ENCODE measurements around the gene ANKRD33.
A peak's percentile ranks its signal among the peaks of the same experiment; 100 is the strongest.

Gene ANKRD33, protein sequence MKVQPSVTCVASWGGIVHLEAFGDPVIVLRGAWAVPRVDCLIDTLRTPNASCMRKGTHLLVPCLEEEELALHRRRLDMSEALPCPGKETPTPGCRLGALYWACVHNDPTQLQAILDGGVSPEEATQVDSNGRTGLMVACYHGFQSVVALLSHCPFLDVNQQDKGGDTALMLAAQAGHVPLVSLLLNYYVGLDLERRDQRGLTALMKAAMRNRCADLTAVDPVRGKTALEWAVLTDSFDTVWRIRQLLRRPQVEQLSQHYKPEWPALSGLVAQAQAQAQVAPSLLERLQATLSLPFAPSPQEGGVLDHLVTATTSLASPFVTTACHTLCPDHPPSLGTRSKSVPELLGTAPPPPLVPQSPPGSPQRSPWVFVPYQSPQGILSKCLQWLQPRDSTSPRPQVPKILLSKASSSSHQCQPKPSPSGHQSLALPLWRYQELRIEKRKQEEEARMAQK

DNA sequence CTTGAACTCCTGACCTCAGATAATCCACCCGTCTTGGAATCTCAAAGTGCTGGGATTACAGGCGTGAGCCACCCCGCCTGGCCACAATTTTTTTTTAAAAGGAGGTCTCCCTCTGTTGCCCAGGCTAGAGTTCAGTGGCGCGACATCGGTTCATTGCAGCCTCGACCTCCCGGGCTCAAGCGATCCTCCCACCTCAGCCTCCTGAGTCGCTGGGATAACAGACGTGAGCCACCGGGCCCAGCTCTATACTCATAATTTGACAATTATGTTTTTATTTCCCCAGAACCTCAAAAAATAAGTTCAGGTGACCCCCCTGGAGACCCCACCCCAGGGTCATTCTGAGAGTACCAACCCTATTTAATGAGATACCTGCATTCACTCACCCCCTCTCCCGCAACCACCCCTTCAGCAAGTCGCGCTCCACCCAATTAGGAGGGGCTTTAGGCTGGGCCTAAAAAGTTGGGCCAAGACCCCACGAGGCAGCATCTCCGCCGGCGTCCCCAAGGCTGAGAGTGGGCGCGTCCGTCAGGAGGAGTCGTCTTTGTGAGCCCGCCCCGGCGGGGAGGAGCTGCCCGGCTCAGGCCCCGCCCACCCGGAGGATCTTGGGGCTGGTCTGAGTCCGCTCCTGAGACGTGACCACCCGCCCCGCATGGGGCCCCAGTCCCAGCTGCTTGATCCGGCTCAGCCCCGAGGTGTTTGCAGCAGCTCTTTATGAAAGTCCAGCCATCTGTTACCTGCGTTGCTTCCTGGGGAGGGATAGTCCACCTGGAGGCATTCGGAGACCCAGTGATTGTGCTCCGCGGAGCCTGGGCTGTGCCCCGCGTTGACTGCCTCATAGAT lies at the start of gene ANKRD33:
Gene ANKRD33 (plus strand): TSS at position 628 of the 840 bp plus-strand sequence. CDS start 84 bp downstream, at position 712.
- no peak for DNase-seq (ENCODE audit: low read depth in 2 of 2)

DNA sequence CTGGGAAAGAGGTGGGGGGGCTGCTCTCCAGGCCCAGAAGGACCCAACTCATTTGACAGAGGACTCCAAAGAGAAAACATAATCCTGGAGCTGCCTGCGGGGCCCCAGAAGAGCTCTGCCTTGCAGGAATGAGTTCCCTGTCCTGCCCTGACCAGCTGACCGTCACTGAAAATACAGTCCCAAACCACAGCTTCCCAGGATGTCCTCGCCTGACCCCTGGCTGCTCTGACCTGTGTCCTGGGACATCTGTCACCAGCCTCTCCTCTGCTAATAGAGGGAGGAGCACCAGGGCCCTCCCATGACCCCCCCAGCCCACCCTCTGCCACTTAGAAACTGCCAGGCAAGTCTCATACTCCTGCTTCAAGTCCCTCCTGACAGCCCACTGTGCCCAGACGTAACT lies 49.1 kb upstream of the ANKRD33 start:
- DNase-seq (ENCODE audit: low read depth in 2 of 2): no peak

DNA sequence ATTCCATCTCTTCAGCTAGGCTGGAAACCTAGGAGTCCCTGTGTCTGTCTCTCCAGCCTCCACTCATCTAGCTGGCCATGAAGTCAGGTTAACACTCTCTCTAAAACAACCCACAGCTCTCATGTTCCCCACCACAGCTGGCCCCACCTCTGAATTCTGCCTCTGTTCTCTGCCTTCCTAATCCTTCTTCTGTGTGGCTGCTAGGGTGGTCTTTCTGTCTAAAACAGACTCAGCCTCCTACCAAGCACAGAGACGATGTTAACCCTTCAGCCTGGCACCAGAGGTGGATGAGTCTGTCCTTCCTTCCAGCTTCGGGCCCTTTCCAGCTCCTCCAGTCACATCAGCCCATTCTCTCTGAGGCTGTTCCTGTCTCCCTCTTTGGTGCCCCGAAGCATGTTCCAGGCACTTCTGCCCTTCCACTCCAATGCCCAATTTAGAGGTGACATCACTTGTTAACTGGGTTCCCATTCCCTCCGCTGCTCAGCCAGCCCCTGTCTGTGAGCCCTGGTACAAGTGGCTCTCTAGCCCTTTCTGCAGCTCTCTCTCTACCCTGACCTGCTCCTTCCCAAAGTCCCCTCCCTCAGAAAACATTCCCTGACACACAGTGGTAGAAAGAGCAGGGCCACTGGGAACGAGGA lies 48.5 kb upstream of the ANKRD33 start:
- DNase-seq (ENCODE audit: low read depth in 2 of 2): no peak

DNA sequence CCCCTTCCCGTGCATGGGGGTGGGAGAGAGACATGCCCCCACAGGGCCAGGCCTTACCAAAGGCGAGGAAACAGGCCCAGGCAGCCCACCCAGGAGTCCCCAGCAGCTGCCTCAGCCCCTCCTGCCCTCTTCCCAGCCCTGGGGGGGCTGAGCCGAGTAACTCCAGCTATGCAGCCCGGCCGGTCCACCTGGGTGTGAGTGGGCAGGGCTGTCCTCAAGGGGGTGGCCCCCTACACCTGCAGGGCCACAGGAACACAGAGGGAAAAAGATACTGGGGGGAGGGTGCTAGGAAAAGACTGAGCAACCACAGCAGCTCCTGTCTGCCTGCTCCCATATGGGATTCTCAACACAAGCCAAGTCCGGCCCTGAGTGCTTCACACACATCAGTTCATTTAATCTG lies 46.9 kb upstream of the ANKRD33 start:
- no peak for DNase-seq (ENCODE audit: low read depth in 2 of 2)

DNA sequence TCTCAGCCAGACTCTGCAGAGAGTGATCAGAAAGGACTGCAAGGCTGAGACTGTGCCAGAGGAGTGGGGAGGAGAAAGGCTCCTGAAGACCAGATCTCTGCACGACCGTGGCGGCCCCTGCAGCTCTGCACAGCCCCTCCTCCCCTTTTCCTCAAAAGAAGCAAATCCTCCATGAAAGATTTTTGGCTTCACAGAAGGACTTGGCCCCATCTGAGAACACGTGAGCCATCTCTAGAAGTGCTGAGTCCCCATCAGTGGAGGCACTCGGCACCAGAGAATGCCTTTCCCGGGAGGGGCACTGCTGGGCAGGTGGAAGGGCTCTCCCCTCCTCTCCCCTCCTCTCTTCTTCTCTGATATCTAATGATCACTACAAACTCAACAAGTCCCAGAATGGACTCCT lies 46.2 kb upstream of the ANKRD33 start:
- no peak for DNase-seq (ENCODE audit: low read depth in 2 of 2)

DNA sequence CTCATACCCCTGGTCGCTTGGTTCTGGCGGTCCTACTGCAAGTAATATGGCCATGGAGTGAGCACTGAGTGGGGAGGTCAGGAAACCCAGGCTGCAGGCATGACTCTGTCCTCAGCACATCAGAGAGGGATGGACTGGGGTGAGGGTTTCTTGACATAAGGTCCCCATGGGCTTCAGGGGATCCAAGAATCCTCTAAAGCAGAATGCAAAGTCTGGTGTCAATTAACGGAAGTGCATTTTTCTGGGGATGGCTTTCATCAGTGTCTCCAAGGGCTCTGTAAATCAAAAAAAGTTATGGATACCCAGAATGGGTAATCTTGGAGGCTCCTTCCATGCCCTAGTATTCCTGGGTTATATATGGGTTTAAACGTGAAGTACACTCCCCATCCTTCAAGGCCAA lies 43.0 kb upstream of the ANKRD33 start:
- no peak for DNase-seq (ENCODE audit: low read depth in 2 of 2)

DNA sequence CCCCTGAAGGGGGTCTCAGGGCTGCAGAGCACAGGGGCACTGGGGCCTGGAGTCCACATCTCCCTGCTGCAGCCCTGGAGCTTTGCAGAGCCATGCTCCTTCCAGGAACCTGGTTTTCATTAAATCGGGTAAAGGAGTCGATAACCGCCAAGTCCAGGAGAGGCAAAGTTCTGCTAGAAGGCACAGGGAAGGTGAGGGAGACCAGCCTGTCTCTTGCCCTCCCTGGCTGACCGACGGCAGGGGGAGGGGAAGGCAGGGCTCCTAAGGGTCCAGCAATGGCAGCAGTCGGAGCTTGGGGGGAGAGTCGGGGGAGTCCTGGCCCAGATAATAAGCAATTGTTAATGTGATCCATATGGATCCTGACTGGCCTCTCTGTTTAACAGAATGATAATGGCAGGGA lies 42.4 kb upstream of the ANKRD33 start:
- DNase-seq (ENCODE audit: low read depth in 2 of 2): no peak

DNA sequence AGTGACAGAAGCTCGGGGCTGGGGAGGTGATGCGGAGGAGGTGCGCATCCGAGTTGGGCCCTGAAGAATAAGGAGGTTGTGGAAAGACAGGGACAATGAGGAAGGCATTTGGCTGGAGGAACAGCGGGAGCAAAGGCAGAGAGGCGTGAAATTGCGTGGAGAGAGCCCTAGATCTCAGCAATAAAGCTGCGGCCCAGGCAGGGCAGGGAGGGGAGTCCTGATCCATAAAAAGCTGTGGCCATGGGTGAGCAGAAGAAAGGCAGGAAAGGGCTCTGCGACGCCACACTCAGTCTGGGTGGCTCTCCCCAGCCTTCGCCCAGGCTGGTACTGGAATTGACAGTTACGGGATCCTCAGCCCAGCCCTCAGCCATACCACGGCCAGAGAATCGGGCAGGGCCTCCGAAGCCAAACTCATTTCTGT lies 41.6 kb upstream of the ANKRD33 start:
- DNase-seq (ENCODE audit: low read depth in 2 of 2): no peak

DNA sequence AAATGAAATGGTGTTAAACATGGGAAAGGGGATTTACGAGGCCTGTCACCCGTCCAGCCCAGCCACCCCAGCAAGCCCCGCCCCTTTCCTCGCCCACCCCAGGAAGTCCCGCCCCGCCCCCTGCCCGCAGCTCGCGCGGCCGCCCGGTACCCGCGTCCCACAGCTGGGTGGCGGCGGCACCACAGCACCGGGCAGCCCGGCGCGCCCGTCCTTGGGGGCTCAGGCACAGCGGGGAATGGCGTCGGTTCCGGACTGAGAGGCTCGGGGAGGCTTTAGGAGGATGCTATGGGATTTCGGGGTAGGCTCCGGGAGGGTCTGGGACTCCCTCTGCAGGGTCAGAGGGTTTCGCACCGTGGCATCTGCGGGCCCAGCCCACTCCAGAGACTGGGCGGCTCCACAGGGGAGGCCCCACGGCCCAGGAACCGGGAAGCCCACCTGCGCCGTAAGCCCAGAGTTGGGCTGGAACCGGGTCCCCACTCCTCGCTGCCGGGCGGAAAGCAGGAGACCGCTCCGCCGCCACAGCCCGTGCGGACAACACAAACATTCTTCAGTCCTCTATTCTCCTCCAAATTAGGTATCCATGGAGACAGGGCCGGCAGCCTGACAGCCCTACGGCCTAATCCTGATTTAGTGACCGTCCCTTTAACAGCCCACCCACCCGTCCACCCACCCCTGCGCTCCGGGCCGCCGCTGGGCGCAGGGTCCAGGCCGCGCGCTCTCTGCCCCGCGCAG lies 40.8 kb upstream of the ANKRD33 start:
- peak in 1 of 2 donors; percentile 21 for DNase-seq (ENCODE audit: low read depth in 2 of 2)

DNA sequence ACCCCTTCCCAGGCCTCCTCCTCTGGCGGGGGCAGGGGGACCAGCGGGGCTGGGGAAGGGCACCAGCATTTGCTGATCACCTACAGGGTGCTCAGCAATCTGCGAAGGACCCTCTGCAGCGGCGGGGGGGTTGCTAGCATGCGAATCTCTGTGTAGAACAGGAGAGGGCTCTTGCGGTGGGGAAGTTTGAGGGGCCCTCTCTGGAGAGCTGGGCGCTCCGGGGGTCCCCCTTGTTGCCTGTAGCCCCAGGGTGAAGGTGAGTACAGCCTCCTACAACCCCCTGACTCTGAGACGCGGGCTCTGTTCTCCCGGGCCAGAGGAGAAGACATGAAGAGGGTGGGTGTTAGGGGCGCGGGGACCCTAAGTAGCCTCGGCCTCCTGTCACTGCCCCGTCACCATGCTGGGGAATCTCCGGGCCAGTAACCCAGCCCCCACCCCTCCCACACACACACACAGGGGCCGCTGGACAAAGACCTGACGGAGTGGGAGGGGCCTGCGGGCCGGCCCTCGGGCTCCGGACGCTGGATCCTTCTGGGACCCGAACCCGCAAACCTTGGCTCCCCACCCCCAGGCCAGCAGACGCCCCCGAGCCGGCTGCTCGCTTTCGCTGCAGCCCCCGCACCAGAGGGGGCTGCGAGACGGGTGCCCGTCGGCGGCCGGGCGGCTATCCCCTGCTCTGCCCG lies 40.1 kb upstream of the ANKRD33 start:
- no peak for DNase-seq (ENCODE audit: low read depth in 2 of 2)

DNA sequence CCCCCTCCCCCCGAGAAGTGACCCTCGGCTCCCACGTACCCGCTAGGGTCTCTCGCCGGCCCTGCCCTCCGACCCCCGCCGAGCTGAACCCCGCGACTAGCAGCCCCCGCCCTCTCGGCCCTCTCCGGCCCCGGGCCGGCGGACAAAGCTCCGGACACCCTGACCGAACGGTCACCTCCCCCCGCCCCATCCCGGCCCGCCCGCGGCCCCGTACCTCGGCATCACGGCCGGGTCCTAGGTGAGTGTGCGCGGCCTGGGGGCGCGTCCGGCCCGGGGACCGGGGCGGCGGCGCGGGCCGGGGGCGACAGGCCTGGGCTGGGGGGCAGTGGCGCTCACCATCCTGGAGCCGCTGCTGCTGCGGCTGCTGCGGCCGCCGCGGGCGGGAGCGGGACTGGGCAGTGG lies 39.6 kb upstream of the ANKRD33 start, which contains the start of gene FIGNL2:
Gene FIGNL2 (minus strand): TSS at position 393 of the 402 bp plus-strand sequence. CDS start 26,305 bp downstream, outside the sequence.
- DNase-seq (ENCODE audit: low read depth in 2 of 2): no peak

DNA sequence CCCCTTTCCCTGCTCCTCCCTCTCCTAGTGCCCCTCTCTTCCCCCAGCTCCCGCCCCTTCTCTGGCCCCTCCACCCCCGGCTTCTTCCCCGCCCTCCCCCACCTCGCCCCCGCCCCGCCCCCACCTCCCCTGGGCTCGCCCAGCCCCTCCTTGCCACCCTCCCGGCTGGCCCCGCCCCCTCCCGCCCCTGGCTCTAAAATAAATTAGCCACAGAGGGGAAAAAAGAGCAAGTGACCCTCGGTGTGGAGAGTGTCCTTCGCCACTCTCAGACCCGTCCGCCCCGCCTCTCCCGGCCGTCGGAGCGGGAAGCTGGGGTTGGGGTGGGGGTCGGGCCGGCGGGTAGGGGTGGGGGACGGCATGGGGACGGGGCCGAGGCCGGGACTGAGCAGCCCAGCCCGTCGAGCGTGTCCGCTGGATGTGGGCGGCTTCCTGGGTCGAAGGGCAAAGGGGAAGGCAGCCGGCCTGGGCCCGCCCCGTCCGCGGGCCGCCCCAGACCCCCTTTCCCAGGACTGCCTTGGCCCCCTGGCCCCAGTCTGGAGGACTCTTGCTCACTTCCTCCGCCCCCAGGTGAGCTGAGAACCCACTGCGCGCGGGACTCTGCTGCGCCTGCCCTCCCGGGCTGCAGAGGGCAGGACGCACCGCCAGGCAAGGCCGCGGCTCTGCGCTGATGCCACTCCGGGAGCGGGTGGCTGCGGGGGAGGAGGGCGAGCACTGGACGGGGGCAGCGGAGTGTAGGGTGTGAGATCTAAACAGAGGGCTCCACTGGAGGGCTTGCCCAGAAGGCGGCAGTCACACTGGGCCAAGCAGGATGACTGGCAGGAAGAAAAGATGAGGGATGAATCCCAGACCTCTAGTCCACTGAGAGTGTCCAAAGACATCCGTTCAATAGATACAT lies 38.8 kb upstream of the ANKRD33 start:
- no peak for DNase-seq (ENCODE audit: low read depth in 2 of 2)

DNA sequence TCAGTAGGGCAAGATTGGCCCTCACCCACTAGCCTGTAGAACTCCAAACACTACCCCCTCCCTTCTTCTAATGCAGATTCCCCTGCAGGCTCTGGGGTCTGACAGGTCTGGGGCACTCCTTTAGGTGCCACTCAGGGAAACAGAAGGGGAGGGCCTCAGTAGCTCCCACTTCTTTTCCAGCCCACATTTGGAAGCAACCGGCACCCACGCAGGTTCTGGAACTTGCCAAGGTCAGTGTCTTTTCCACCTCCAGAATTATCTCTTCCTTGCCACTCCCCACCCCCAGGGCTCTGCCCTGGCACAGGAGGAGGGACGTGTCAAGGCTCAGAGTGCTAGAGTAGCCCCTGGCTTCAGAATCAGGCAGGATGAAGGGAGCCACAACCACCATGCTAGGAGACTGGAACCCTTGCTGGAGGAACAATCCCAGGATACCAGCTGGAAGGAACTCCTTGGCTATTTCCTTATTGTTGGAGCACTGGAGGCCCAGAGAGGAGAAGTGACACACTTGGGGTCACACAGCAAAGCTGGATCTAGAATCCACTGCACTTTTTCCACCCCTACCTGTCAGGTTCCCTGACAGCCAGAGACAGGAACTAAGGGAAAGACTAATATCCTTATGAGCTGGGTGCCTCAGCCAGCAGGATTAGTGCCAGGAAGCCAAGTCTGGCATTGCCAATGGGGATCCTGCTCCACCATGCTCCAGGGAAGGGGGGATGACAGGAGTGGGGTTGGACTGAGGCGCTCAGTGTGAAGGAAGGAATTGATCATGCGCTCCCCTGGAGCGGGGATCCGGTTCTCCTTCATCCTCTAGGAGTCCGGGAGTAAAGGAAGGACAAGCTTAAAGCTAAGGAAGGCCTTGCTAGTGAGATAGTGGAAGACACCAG lies 37.6 kb upstream of the ANKRD33 start:
- DNase-seq (ENCODE audit: low read depth in 2 of 2): no peak

DNA sequence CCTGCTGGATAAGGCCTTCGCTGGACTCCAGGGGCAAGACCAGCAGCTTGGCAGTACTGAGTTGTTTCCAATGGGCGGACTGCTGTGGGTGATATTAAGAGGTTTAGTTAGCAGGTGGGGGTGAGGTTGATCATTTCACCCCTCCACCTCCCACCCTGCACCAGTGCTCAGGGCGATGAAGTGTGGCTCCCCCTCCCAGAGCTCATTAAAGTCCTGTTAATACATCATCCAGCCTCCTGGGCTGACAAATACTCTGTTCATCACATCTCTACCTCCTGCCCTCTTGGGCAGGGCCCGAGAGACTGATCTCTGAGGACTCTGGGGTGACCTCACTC lies 37.0 kb upstream of the ANKRD33 start:
- no peak for DNase-seq (ENCODE audit: low read depth in 2 of 2)

DNA sequence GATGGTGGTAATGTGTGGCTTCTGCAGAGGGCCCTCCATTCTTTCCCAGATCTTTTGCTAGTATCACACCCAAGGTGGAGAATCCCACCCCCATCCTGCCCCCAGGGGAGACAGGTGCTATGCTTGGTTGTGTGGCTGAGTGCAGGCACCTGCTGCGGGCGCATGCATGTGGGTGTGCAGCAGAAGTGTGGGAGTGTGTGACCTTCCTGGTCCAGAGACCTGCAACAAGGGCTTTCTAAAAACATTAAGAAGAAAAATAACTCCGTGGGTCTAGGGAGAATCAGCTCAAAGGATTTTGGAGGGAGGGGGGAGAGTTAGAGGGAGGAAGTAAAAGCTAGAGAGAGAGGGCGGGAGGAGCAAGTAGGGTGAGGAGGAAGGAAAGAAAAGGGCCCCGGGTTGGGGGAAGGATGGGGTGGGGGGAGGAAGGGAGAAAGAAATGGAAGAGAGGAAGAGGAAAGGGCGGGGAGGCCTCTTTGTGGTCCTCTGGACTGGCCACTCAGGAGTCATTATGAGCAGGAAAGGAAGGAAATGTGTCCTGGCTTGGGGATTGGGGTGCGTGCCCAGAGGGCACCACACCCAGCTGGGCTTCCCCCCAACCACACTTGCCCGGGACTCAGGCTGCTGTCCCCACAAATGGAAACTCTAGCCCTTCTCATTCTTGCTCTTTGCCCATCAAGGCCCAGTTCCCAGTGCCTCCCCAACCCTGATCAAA lies 36.3 kb upstream of the ANKRD33 start:
- no peak for DNase-seq (ENCODE audit: low read depth in 2 of 2)

DNA sequence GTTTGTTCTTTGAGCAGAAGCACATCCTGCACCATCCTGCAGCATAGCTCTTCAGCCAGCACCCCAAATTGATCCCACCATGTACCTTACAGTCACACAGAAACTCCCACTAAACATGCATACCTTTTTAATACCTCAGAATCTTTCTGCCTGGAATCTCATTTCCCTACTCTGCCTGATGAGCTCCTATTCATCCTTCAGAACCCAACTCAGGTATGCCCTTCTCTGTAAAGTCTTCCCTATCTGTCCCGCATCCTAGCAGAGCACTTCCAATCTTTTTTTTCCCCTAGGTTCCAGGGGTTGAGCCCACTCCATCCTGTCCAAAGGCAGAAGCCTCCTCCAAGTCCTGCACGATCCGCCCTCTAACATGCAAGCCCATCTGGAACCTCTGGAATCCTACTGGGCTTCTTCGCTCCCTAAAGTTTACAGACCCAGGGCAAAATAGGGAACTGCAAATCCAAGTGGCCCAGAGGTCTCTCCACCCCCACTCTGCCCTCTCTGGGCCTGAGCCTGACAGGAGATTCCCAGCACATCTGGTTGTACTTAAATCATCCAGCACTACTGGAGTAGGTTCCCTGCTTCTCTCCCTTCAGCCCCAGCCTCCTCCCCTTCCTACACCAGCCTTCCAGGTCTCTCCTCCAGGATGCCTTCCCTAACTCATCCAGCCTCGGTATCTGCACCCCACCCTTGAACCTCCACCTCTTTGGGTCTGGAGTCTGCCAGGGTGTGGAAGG lies 35.3 kb upstream of the ANKRD33 start:
- no peak for DNase-seq (ENCODE audit: low read depth in 2 of 2)

DNA sequence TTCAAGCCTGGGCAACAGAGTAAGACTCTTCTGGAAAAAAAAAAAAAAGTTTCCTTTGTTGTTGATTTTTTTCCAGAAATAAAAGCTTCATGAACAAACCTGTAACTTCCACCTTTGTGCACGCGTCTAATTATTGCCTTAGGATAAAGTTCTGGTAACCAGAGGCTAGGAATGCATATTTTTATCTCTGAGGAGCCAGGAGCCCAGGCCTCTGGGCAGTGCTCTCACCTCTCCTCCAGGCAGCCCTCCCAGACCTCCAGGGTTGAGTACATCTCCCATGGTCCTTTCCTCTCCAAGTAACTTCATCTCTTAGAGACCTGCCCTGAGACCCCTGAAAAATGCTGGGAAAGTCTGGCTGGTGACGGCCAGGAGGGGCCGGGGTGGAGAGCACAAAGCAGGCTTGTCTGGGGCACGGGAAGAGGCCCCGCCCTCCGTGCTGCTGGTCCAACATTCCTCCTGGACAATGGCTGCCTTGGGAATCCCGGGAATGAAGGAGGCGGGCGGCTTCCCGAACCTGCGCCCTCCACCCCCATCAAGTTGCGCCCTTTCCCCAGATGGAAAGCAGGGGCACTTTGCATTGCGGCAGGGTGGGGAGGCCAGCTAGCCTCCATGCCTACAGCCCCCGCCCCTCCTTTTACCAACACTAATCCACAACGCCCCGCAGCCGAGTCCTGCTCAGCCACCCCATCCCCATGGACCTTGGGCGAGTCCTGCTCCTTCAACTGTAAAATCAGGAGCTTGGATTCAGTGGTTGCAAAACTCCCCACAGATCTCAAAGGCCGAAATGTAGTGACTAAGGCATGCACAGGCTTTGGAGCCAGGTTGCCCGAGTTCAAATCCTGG lies 32.1 kb upstream of the ANKRD33 start:
- no peak for DNase-seq (ENCODE audit: low read depth in 2 of 2)

Data from stimulated activated CD8-positive, alpha-beta memory T cell treated with anti-CD3 and anti-CD28 coated beads, Interleukin-7, amount 100 ng/mL, for 1 hour (primary cell).